PC-3 (cell line): ENCODE data around the gene RERE. TPM values are rescaled to one million over a fixed set of nuclear protein-coding genes. Genes with fewer than 3 reads are reported as not detected.

Experiments used
- ATAC-seq: fragments of 200-7000 bp; cut with Tn5 transposase; 2 replicates; pipeline ENCODE4 v1.9.1; 2020; ENCODE audit warnings: mild to moderate bottlenecking, moderate library complexity
- BruUV-seq: library from RNA; stranded (reverse); fragments of 400-500 nt; replicated peaks from 2 replicates; lab custom pipeline; 2021; lab: Mats Ljungman, UMichigan
- CTCF ChIA-PET: fragments of 300-600 bp; sonication (Branson Sonifier 250); formaldehyde crosslinking; loops from one replicate; lab custom pipeline; 2022; ENCODE audit warnings: antibody characterized with exemption; lab: Charles Lee
- POLR2A ChIA-PET: fragments of 300-600 bp; sonication (Branson Sonifier 250); formaldehyde crosslinking; loops from one replicate; lab custom pipeline; 2022; ENCODE audit warnings: antibody characterized with exemption; ENCODE audit not compliant: unreplicated experiment; lab: Charles Lee
- DNase-seq: peaks from one replicate; pipeline ENCODE4 v3.0.0-alpha.2; 2015
- H2AFZ ChIP-seq: fragments of 300-600 bp; sonication (generic); 2 replicates; pipeline ENCODE4 v1.6.0; 2016; ENCODE audit warnings: antibody characterized with exemption, low read length
- H3F3A ChIP-seq: fragments of 300-600 bp; sonication (generic); one replicate; pipeline ENCODE4 v1.6.0; 2017; ENCODE audit warnings: antibody characterized with exemption, low read length, control low read depth, mild to moderate bottlenecking; ENCODE audit not compliant: unreplicated experiment
- H3K27ac ChIP-seq: fragments of 300-600 bp; sonication (generic); 2 replicates; pipeline ENCODE4 v1.5.1; 2016; ENCODE audit warnings: mild to moderate bottlenecking, low read length
- H3K27me3 ChIP-seq: fragments of 300-600 bp; sonication (generic); 2 replicates; pipeline ENCODE4 v1.6.1; 2016; ENCODE audit warnings: low read length, mixed read lengths
- H3K36me3 ChIP-seq: fragments of 300-600 bp; sonication (generic); 2 replicates; pipeline ENCODE4 v1.6.1; 2016; ENCODE audit warnings: low read depth, mixed run types, low read length, mixed read lengths
- H3K4me1 ChIP-seq: fragments of 300-600 bp; sonication (generic); 2 replicates; pipeline ENCODE4 v1.5.1; 2016; ENCODE audit warnings: low read length; ENCODE audit not compliant: insufficient read depth
- H3K4me2 ChIP-seq: fragments of 300-600 bp; sonication (generic); 2 replicates; pipeline ENCODE4 v1.6.0; 2016; ENCODE audit warnings: low read length
- H3K4me3 ChIP-seq: fragments of 300-600 bp; sonication (generic); 2 replicates; pipeline ENCODE4 v1.5.1; 2016; ENCODE audit warnings: mild to moderate bottlenecking, low read length, mixed read lengths
- H3K79me2 ChIP-seq: fragments of 300-600 bp; sonication (generic); 2 replicates; pipeline ENCODE4 v1.6.1; 2017; ENCODE audit warnings: low read length, mixed read lengths
- H3K9ac ChIP-seq: fragments of 300-600 bp; sonication (generic); 2 replicates; pipeline ENCODE4 v1.6.0; 2016; ENCODE audit warnings: mild to moderate bottlenecking, low read length
- H3K9me2 ChIP-seq: fragments of 300-600 bp; sonication (generic); replicated peaks from 2 replicates; pipeline ENCODE4 v1.6.1; 2016; ENCODE audit warnings: mixed run types, low read length, mixed read lengths
- H3K9me3 ChIP-seq: fragments of 300-600 bp; sonication (generic); 2 replicates; pipeline ENCODE4 v1.6.1; 2016; ENCODE audit warnings: low read length, mixed read lengths
- H4K20me1 ChIP-seq: fragments of 300-600 bp; sonication (generic); 2 replicates; pipeline ENCODE4 v1.6.1; 2016; ENCODE audit warnings: low read length, mixed read lengths
- CTCF ChIP-seq: fragments of 300-600 bp; sonication (generic); conservative IDR thresholded peaks from 2 replicates; pipeline ENCODE4 v1.5.1; 2017; ENCODE audit warnings: antibody characterized with exemption, low read depth, mild to moderate bottlenecking, low read length
- EZH2 ChIP-seq: fragments of 300-600 bp; sonication (generic); IDR thresholded peaks from one replicate; pipeline ENCODE4 v1.6.1; 2017; ENCODE audit warnings: antibody characterized with exemption, mild to moderate bottlenecking, low read length; ENCODE audit not compliant: unreplicated experiment
- EZH2phosphoT487 ChIP-seq: fragments of 300-600 bp; sonication (generic); IDR thresholded peaks from 2 replicates; pipeline ENCODE4 v1.6.1; 2018; ENCODE audit warnings: mild to moderate bottlenecking, antibody characterized with exemption, low read length, borderline replicate concordance
- intact Hi-C: fragments of 100-400 bp; cut with micrococcal nuclease; formaldehyde crosslinking; loops from 2 replicates; pipeline ENCODE4 v1.9.0; 2023
- total RNA-seq: library from RNA; depleted of rRNA; stranded (reverse); fragments of >200 nt; gene quantifications from 2 replicates; pipeline ENCODE4 v1.2.3, GENCODE V29; 2014

The RERE gene
- total RNA-seq, 1 experiment from 2014 or later, result 24.2 TPM

GRCh38 chr1:8545078-8545477 lies 272.4 kb downstream of the RERE start:
- ATAC-seq (peak; percentile 76), DNase-seq (peak; percentile 56)
- H3K4me1 ChIP-seq, result peaks cover 23% of the 10 kb centered on the region
- H3K27me3 ChIP-seq, result no peaks in the 10 kb centered on the region
- H3K4me2 ChIP-seq, result no peak overlapping the region
- no peaks in the 10 kb centered on the region for H3K79me2 ChIP-seq
- H2AFZ ChIP-seq, result no peak overlapping the region
- no peaks in the 10 kb centered on the region for H3K9me2 ChIP-seq
- no peak overlapping the region for H3K4me3 ChIP-seq
- intact Hi-C loops, result no loop called here
- ChIA-PET CTCF (no interaction called here), POLR2A (no interaction called here)
- peak overlapping the region; percentile 22; the same call in 1 of the 2 replicates for H3K27ac ChIP-seq
- peaks cover 10% of the 10 kb centered on the region for H3K36me3 ChIP-seq
- H3K9ac ChIP-seq, result no peak overlapping the region
- H3F3A ChIP-seq, result peaks cover 6% of the 10 kb centered on the region
- no TSS peak for BruUV-seq
- 0 out of 2 replicates have a peak, but pooled peaks cover 4% of the 10 kb centered on the region for H4K20me1 ChIP-seq
- TF ChIP-seq CTCF (no peak), EZH2phosphoT487 (no peak), EZH2 (no peak)
- no peaks in the 10 kb centered on the region for H3K9me3 ChIP-seq

- Histone ChIP-seq H3K27ac (peak overlapping the region; percentile 22; the same call in 1 of the 2 replicates), H4K20me1 (0 out of 2 replicates have a peak, but pooled peaks cover 4% of the 10 kb centered on the region), H3K9ac (no peak overlapping the region), H3K4me2 (no peak overlapping the region), H3K4me3 (no peak overlapping the region), H3K27me3 (no peaks in the 10 kb centered on the region), H3F3A (peaks cover 6% of the 10 kb centered on the region), H3K9me2 (no peaks in the 10 kb centered on the region), H3K79me2 (no peaks in the 10 kb centered on the region), H3K9me3 (no peaks in the 10 kb centered on the region), H3K36me3 (peaks cover 10% of the 10 kb centered on the region), H2AFZ (no peak overlapping the region), H3K4me1 (peaks cover 24% of the 10 kb centered on the region)
- CTCF ChIA-PET, result no interaction called here
- POLR2A ChIA-PET, result no interaction called here
- TF ChIP-seq EZH2 (no peak), CTCF (no peak), EZH2phosphoT487 (no peak)
- DNase-seq (no peak), ATAC-seq (no peak)
- no TSS peak for BruUV-seq
- intact Hi-C loops, result no loop called here
Observed at GRCh38 chr1:8544644-8545043, 272.8 kb downstream of the RERE start.

- H2AFZ ChIP-seq, result no peak overlapping the region
- no peak overlapping the region for H3K9ac ChIP-seq
- no peaks in the 10 kb centered on the region for H3K9me2 ChIP-seq
- POLR2A ChIA-PET, result no interaction called here
- no peaks in the 10 kb centered on the region for H3K27me3 ChIP-seq
- DNase-seq (no peak), ATAC-seq (no peak)
- H3F3A ChIP-seq, result peaks cover 6% of the 10 kb centered on the region
- no peak overlapping the region for H3K27ac ChIP-seq
- H4K20me1 ChIP-seq, result 0 out of 2 replicates have a peak, but pooled peaks cover 4% of the 10 kb centered on the region
- no peak overlapping the region for H3K4me2 ChIP-seq
- H3K36me3 ChIP-seq, result peaks cover 10% of the 10 kb centered on the region
- no TSS peak for BruUV-seq
- H3K9me3 ChIP-seq, result no peaks in the 10 kb centered on the region
- H3K4me1 ChIP-seq, result peaks cover 24% of the 10 kb centered on the region
- CTCF ChIA-PET, result no interaction called here
- no peaks in the 10 kb centered on the region for H3K79me2 ChIP-seq
- no peak overlapping the region for H3K4me3 ChIP-seq
- TF ChIP-seq CTCF (no peak), EZH2 (no peak), EZH2phosphoT487 (no peak)
- intact Hi-C loops, result no loop called here
Observed at GRCh38 chr1:8543965-8544364, 273.5 kb downstream of the RERE start.
